COR-L47 (cell line): ENCODE data around the gene ALPP.
"Not testable (repeated sequence)": the region's sequence is repeated elsewhere in the genome, so short reads cannot be mapped to it uniquely, and the experiment has no call there.

Experiments used
- DNase-seq: peaks from one replicate; lab custom pipeline; 2025; lab: John Stamatoyannopoulos, UW

Gene ALPP

GRCh38 chr2:232363784-232364615, 14.6 kb upstream of the ALPP start:
- DNase-seq: no peak

GRCh38 chr2:232364806-232365594, 13.6 kb upstream of the ALPP start:
- DNase-seq: not testable (repeated sequence)

GRCh38 chr2:232365621-232366321, 12.8 kb upstream of the ALPP start:
- no peak for DNase-seq

- DNase-seq: not testable (repeated sequence)
These were observed 12.1 kb upstream of the ALPP start for GRCh38 chr2:232366461-232366860.

- DNase-seq: no peak
These were observed 11.5 kb upstream of the ALPP start for GRCh38 chr2:232367016-232367415.

GRCh38 chr2:232367591-232368233, 10.8 kb upstream of the ALPP start:
- DNase-seq: no peak

GRCh38 chr2:232368311-232368731, 10.2 kb upstream of the ALPP start:
- DNase-seq: no peak

- no peak for DNase-seq
These were observed 9.2 kb upstream of the ALPP start for GRCh38 chr2:232369126-232369951.

- DNase-seq: not testable (repeated sequence)
These were observed 8.5 kb upstream of the ALPP start for GRCh38 chr2:232370007-232370406.

- DNase-seq: no peak
These were observed 6.0 kb upstream of the ALPP start for GRCh38 chr2:232372231-232373208.

- no peak for DNase-seq
These were observed 4.2 kb upstream of the ALPP start for GRCh38 chr2:232374356-232374755.

- DNase-seq: no peak
These were observed 3.4 kb upstream of the ALPP start for GRCh38 chr2:232375164-232375563.

GRCh38 chr2:232376260-232376659, 2.3 kb upstream of the ALPP start:
- DNase-seq: no peak

- no peak for DNase-seq
These were observed 1.8 kb upstream of the ALPP start for GRCh38 chr2:232376713-232377112.

GRCh38 chr2:232377319-232377718, 1.2 kb upstream of the ALPP start:
- no peak for DNase-seq

GRCh38 chr2:232377841-232378734, 463 bp upstream of the ALPP start:
- DNase-seq: no peak

GRCh38 chr2:232379610-232380590, 1.3 kb downstream of the ALPP start:
- not testable (repeated sequence) for DNase-seq
